ENCODE measurements around the gene SORL1-AS1.

SORL1-AS1 gene

GRCh38 chr11:121488170-121488569 is 35.4 kb upstream of the SORL1-AS1 start:
- Histone ChIP-seq H3K9me2 (ENCODE audit: insufficient read depth, low read length) (no peaks in the 10 kb centered on the region), H3K4me1 (ENCODE audit: insufficient read depth, low read length, poor library complexity, severe bottlenecking) (peaks cover 22% of the 10 kb centered on the region), H3K36me3 (ENCODE audit: insufficient read depth, low read length) (peaks cover 100% of the 10 kb centered on the region), H3K4me2 (ENCODE audit: low read length) (no peak overlapping the region), H2AFZ (ENCODE audit: low read length) (no peak overlapping the region), H3K4me3 (ENCODE audit: low read depth, low read length, poor library complexity, severe bottlenecking) (no peak overlapping the region), H3K9me3 (ENCODE audit: low read length) (no peaks in the 10 kb centered on the region), H4K20me1 (ENCODE audit: insufficient read depth, low read length) (no peaks in the 10 kb centered on the region; the same call in 1 of the 2 replicates), H3K27ac (ENCODE audit: low read depth, low read length, poor library complexity, severe bottlenecking) (no peak overlapping the region), H3K79me2 (ENCODE audit: insufficient read depth, low read depth, low read length) (peaks cover 84% of the 10 kb centered on the region)
- no TSS peak for BruUV-seq (replicated peaks)
- POLR2A ChIA-PET, result no interaction called here
- CTCF ChIA-PET (ENCODE audit: unreplicated experiment), result interaction anchor here (0.6 kb wide), 1 partner anchor 25 kb away, joined by 3 read pairs; no protein-coding TSS in a partner anchor
- TF ChIP-seq EZH2phosphoT487 (IDR thresholded peaks at IDR 0.05; ENCODE audit: borderline replicate concordance, low read depth, low read length), result no peak
- TF ChIP-seq, protein P1, sequence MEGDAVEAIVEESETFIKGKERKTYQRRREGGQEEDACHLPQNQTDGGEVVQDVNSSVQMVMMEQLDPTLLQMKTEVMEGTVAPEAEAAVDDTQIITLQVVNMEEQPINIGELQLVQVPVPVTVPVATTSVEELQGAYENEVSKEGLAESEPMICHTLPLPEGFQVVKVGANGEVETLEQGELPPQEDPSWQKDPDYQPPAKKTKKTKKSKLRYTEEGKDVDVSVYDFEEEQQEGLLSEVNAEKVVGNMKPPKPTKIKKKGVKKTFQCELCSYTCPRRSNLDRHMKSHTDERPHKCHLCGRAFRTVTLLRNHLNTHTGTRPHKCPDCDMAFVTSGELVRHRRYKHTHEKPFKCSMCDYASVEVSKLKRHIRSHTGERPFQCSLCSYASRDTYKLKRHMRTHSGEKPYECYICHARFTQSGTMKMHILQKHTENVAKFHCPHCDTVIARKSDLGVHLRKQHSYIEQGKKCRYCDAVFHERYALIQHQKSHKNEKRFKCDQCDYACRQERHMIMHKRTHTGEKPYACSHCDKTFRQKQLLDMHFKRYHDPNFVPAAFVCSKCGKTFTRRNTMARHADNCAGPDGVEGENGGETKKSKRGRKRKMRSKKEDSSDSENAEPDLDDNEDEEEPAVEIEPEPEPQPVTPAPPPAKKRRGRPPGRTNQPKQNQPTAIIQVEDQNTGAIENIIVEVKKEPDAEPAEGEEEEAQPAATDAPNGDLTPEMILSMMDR (conservative IDR thresholded peaks at IDR 0.05; ENCODE audit: low read length), result no peak
- no peak for DNase-seq (ENCODE audit: low spot score)
- intact Hi-C loops (cut with micrococcal nuclease; ENCODE audit: unreplicated experiment), result no loop called here

GRCh38 chr11:121487191-121487590 is 34.4 kb upstream of the SORL1-AS1 start:
- H3K9me3 ChIP-seq (ENCODE audit: low read length), result no peaks in the 10 kb centered on the region
- intact Hi-C loops (cut with micrococcal nuclease; ENCODE audit: unreplicated experiment), result no loop called here

GRCh38 chr11:121486054-121486453 is 33.3 kb upstream of the SORL1-AS1 start:
- Histone ChIP-seq H3K4me2 (ENCODE audit: low read length) (no peak overlapping the region), H3K9me2 (ENCODE audit: insufficient read depth, low read length) (no peaks in the 10 kb centered on the region), H3K4me1 (ENCODE audit: insufficient read depth, low read length, poor library complexity, severe bottlenecking) (peaks cover 28% of the 10 kb centered on the region), H4K20me1 (ENCODE audit: insufficient read depth, low read length) (no peaks in the 10 kb centered on the region; the same call in 1 of the 2 replicates), H3K79me2 (ENCODE audit: insufficient read depth, low read depth, low read length) (peaks cover 86% of the 10 kb centered on the region), H3K4me3 (ENCODE audit: low read depth, low read length, poor library complexity, severe bottlenecking) (no peak overlapping the region), H3K27ac (ENCODE audit: low read depth, low read length, poor library complexity, severe bottlenecking) (no peak overlapping the region), H2AFZ (ENCODE audit: low read length) (no peak overlapping the region), H3K9me3 (ENCODE audit: low read length) (no peaks in the 10 kb centered on the region), H3K36me3 (ENCODE audit: insufficient read depth, low read length) (peaks cover 93% of the 10 kb centered on the region)
- ChIA-PET CTCF (ENCODE audit: unreplicated experiment) (interaction anchor here (0.6 kb wide), 1 partner anchor 164 kb away, joined by 3 read pairs; no protein-coding TSS in a partner anchor), POLR2A (interaction anchor here (0.6 to 0.8 kb wide), 4 partner anchors 17 to 74 kb away, joined by 3 to 8 read pairs (median 4); no protein-coding TSS in a partner anchor)
- TF ChIP-seq EZH2phosphoT487 (IDR thresholded peaks at IDR 0.05; ENCODE audit: borderline replicate concordance, low read depth, low read length), result no peak
- TF ChIP-seq, protein P1 (conservative IDR thresholded peaks at IDR 0.05; ENCODE audit: low read length), result no peak
- no peak for DNase-seq (ENCODE audit: low spot score)
- intact Hi-C loops (cut with micrococcal nuclease; ENCODE audit: unreplicated experiment), result no loop called here
- no TSS peak for BruUV-seq (replicated peaks)

More at GRCh38 chr11:121487191-121487590, 34.4 kb upstream of the SORL1-AS1 start:
- Histone ChIP-seq H3K4me3 (ENCODE audit: low read depth, low read length, poor library complexity, severe bottlenecking) (no peak overlapping the region), H3K9me2 (ENCODE audit: insufficient read depth, low read length) (no peaks in the 10 kb centered on the region), H3K4me1 (ENCODE audit: insufficient read depth, low read length, poor library complexity, severe bottlenecking) (peaks cover 23% of the 10 kb centered on the region), H3K79me2 (ENCODE audit: insufficient read depth, low read depth, low read length) (peaks cover 84% of the 10 kb centered on the region), H4K20me1 (ENCODE audit: insufficient read depth, low read length) (no peaks in the 10 kb centered on the region; the same call in 1 of the 2 replicates), H3K36me3 (ENCODE audit: insufficient read depth, low read length) (peaks cover 100% of the 10 kb centered on the region), H3K27ac (ENCODE audit: low read depth, low read length, poor library complexity, severe bottlenecking) (no peak overlapping the region), H3K4me2 (ENCODE audit: low read length) (no peak overlapping the region), H2AFZ (ENCODE audit: low read length) (no peak overlapping the region)
- BruUV-seq (replicated peaks), result no TSS peak
- ChIA-PET POLR2A (no interaction called here), CTCF (ENCODE audit: unreplicated experiment) (no interaction called here)
- TF ChIP-seq, protein P1 (conservative IDR thresholded peaks at IDR 0.05; ENCODE audit: low read length), result no peak
- no peak for TF ChIP-seq EZH2phosphoT487 (IDR thresholded peaks at IDR 0.05; ENCODE audit: borderline replicate concordance, low read depth, low read length)
- no peak for DNase-seq (ENCODE audit: low spot score)
